ENCODE data around the gene PNMA6A. TPM values are rescaled to one million over a fixed set of nuclear protein-coding genes. Genes with fewer than 3 reads are reported as not detected.
A peak's percentile ranks its signal among the peaks of the same experiment; 100 is the strongest.

PNMA6A gene
- total and polyA plus RNA-seq, 2 of the 13 experiments (the other 11 are each of a cell fraction or from before 2014, with no cell fraction given), result 0.11 to 0.66 TPM

DNA sequence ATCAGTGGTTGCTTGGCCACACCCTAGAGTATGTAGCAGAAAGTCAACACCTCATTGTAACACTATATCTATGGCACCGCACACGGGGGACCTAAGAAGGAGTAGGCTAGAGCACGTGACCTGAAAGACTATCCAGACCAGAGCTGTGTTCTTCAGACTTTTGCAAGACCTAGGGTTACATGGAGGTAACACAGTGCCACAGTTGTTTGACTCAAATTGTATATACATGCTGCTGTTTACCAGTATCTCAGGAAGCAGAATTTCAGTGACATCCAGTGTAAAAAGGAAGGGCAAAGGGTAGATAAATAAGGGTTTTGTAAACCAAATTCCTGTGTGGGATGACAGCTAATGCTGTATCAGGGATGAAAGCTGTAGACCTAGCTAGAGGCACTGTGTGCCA lies 30.2 kb downstream of the PNMA6A start (continued):
- TF ChIP-seq ARNTL (CRISPR knock-in tag; IDR thresholded peaks at IDR 0.05) (peak; percentile 59), SIN3A (IDR thresholded peaks at IDR 0.05; ENCODE audit: borderline replicate concordance, low read depth, low read length) (no peak), CC2D1A (CRISPR knock-in tag; IDR thresholded peaks at IDR 0.05) (no peak), ATAD3A (CRISPR knock-in tag; IDR thresholded peaks at IDR 0.05) (no peak), RFX1 (IDR thresholded peaks at IDR 0.05) (no peak), RBFOX2 (IDR thresholded peaks at IDR 0.05; ENCODE audit: low read depth, low read length) (no peak), ZNF605 (CRISPR knock-in tag; IDR thresholded peaks at IDR 0.05) (no peak), PHF21A (CRISPR knock-in tag; IDR thresholded peaks at IDR 0.05) (no peak), IKZF1 (IDR thresholded peaks at IDR 0.05) (no peak), ONECUT2 (CRISPR knock-in tag; IDR thresholded peaks at IDR 0.05) (no peak), NR2F6 (IDR thresholded peaks at IDR 0.05) (peak; percentile 70), NR2F6 (CRISPR knock-in tag; IDR thresholded peaks at IDR 0.05) (peak; percentile 70), ZSCAN22 (CRISPR knock-in tag; IDR thresholded peaks at IDR 0.05) (no peak), AGO1 (IDR thresholded peaks at IDR 0.05; ENCODE audit: low read depth, low read length, poor library complexity, severe bottlenecking) (no peak), ATM (IDR thresholded peaks at IDR 0.05; ENCODE audit: borderline replicate concordance) (no peak), ZNF251 (CRISPR knock-in tag; IDR thresholded peaks at IDR 0.05) (no peak), ZNF746 (CRISPR knock-in tag; IDR thresholded peaks at IDR 0.05) (no peak), ETV5 (CRISPR knock-in tag; IDR thresholded peaks at IDR 0.05; ENCODE audit: borderline replicate concordance) (peak; percentile 80), EEA1 (CRISPR knock-in tag; IDR thresholded peaks at IDR 0.05; ENCODE audit: borderline replicate concordance) (no peak), ZBTB42 (CRISPR knock-in tag; IDR thresholded peaks at IDR 0.05) (no peak), KDM5B (CRISPR knock-in tag; IDR thresholded peaks at IDR 0.05; ENCODE audit: borderline replicate concordance) (no peak)
- TF ChIP-seq, protein P1, sequence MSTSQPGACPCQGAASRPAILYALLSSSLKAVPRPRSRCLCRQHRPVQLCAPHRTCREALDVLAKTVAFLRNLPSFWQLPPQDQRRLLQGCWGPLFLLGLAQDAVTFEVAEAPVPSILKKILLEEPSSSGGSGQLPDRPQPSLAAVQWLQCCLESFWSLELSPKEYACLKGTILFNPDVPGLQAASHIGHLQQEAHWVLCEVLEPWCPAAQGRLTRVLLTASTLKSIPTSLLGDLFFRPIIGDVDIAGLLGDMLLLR (CRISPR knock-in tag; IDR thresholded peaks at IDR 0.05), result no peak
- TF ChIP-seq, protein P2, sequence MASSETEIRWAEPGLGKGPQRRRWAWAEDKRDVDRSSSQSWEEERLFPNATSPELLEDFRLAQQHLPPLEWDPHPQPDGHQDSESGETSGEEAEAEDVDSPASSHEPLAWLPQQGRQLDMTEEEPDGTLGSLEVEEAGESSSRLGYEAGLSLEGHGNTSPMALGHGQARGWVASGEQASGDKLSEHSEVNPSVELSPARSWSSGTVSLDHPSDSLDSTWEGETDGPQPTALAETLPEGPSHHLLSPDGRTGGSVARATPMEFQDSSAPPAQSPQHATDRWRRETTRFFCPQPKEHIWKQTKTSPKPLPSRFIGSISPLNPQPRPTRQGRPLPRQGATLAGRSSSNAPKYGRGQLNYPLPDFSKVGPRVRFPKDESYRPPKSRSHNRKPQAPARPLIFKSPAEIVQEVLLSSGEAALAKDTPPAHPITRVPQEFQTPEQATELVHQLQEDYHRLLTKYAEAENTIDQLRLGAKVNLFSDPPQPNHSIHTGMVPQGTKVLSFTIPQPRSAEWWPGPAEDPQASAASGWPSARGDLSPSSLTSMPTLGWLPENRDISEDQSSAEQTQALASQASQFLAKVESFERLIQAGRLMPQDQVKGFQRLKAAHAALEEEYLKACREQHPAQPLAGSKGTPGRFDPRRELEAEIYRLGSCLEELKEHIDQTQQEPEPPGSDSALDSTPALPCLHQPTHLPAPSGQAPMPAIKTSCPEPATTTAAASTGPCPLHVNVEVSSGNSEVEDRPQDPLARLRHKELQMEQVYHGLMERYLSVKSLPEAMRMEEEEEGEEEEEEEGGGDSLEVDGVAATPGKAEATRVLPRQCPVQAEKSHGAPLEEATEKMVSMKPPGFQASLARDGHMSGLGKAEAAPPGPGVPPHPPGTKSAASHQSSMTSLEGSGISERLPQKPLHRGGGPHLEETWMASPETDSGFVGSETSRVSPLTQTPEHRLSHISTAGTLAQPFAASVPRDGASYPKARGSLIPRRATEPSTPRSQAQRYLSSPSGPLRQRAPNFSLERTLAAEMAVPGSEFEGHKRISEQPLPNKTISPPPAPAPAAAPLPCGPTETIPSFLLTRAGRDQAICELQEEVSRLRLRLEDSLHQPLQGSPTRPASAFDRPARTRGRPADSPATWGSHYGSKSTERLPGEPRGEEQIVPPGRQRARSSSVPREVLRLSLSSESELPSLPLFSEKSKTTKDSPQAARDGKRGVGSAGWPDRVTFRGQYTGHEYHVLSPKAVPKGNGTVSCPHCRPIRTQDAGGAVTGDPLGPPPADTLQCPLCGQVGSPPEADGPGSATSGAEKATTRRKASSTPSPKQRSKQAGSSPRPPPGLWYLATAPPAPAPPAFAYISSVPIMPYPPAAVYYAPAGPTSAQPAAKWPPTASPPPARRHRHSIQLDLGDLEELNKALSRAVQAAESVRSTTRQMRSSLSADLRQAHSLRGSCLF (CRISPR knock-in tag; IDR thresholded peaks at IDR 0.05; ENCODE audit: borderline replicate concordance), result no peak
- TF ChIP-seq, protein P3, sequence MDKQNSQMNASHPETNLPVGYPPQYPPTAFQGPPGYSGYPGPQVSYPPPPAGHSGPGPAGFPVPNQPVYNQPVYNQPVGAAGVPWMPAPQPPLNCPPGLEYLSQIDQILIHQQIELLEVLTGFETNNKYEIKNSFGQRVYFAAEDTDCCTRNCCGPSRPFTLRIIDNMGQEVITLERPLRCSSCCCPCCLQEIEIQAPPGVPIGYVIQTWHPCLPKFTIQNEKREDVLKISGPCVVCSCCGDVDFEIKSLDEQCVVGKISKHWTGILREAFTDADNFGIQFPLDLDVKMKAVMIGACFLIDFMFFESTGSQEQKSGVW (CRISPR knock-in tag; IDR thresholded peaks at IDR 0.05; ENCODE audit: borderline replicate concordance), result no peak
- TF ChIP-seq, protein P4, sequence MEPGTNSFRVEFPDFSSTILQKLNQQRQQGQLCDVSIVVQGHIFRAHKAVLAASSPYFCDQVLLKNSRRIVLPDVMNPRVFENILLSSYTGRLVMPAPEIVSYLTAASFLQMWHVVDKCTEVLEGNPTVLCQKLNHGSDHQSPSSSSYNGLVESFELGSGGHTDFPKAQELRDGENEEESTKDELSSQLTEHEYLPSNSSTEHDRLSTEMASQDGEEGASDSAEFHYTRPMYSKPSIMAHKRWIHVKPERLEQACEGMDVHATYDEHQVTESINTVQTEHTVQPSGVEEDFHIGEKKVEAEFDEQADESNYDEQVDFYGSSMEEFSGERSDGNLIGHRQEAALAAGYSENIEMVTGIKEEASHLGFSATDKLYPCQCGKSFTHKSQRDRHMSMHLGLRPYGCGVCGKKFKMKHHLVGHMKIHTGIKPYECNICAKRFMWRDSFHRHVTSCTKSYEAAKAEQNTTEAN (CRISPR knock-in tag; conservative IDR thresholded peaks at IDR 0.05), result no peak
- TF ChIP-seq, protein P5, sequence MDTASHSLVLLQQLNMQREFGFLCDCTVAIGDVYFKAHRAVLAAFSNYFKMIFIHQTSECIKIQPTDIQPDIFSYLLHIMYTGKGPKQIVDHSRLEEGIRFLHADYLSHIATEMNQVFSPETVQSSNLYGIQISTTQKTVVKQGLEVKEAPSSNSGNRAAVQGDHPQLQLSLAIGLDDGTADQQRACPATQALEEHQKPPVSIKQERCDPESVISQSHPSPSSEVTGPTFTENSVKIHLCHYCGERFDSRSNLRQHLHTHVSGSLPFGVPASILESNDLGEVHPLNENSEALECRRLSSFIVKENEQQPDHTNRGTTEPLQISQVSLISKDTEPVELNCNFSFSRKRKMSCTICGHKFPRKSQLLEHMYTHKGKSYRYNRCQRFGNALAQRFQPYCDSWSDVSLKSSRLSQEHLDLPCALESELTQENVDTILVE (CRISPR knock-in tag; IDR thresholded peaks at IDR 0.05), result no peak
